Stomach (tissue), 4 donors: ENCODE measurements around the gene SGTA.

Source experiments
- EP300 ChIP-seq: sonication (generic); formaldehyde crosslinking; IDR thresholded peaks from one replicate; pipeline ENCODE4 v1.6.1; 2017; ENCODE audit warnings: antibody characterized with exemption
- POLR2A ChIP-seq, 4 donors: fragments of 450-650 bp; IDR thresholded peaks; one replicate each; pipeline ENCODE4 v1.6.1; 2016; ENCODE audit warnings: antibody characterized with exemption in 4 of 4, control low read depth in 2 of 4, mild to moderate bottlenecking in 1 of 4, moderate library complexity in 1 of 4
- POLR2AphosphoS5 ChIP-seq, 3 donors: sonication (generic); formaldehyde crosslinking; IDR thresholded peaks; one replicate each; pipeline ENCODE4 v1.6.1; 2016; ENCODE audit warnings: antibody characterized with exemption in 3 of 3
- TF ChIP-seq, protein P1 (sequence below), 7 experiments: fragments of 450-650 bp in 4 of 7; fragments of 200-600 bp in 3 of 7; sonication (generic) in 3 of 7; IDR thresholded peaks; one replicate each; pipeline ENCODE4 v1.5.1; 2016 to 2019; ENCODE audit warnings: antibody characterized with exemption in 7 of 7, control low read depth in 2 of 7, mild to moderate bottlenecking in 1 of 7

DNA sequence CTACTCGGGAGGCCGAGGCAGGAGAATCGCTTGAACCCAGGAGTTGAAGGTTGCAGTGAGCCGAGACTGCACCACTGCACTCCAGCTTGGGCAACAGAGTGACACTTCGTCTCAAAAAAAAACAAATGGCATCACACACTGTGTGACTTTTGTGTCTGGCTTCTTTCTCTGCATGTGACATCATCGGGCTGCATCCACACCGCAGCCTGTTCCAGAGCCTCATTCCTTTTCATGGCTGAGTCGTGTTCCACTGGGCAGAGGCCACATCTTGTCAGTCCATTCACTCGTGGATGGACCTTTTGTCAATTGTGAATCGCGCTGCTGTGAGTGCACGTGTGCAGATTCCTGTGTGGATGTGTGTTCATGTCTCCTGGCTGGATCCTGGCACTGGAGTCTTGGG is 10.5 kb upstream of the SGTA start:
- no peak for TF ChIP-seq POLR2A (IDR thresholded peaks at IDR 0.05)
- TF ChIP-seq, protein P1, sequence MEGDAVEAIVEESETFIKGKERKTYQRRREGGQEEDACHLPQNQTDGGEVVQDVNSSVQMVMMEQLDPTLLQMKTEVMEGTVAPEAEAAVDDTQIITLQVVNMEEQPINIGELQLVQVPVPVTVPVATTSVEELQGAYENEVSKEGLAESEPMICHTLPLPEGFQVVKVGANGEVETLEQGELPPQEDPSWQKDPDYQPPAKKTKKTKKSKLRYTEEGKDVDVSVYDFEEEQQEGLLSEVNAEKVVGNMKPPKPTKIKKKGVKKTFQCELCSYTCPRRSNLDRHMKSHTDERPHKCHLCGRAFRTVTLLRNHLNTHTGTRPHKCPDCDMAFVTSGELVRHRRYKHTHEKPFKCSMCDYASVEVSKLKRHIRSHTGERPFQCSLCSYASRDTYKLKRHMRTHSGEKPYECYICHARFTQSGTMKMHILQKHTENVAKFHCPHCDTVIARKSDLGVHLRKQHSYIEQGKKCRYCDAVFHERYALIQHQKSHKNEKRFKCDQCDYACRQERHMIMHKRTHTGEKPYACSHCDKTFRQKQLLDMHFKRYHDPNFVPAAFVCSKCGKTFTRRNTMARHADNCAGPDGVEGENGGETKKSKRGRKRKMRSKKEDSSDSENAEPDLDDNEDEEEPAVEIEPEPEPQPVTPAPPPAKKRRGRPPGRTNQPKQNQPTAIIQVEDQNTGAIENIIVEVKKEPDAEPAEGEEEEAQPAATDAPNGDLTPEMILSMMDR (IDR thresholded peaks at IDR 0.05): no peak
- no peak for TF ChIP-seq POLR2AphosphoS5 (IDR thresholded peaks at IDR 0.05)
- TF ChIP-seq EP300: no peak
